Thyroid gland (tissue), 4 donors: ENCODE data around the gene INF2. TPM values are rescaled to one million over a fixed set of nuclear protein-coding genes. Genes with fewer than 3 reads are reported as not detected.

ENCODE experiments used
- DNase-seq, 2 donors: peaks; one replicate each; pipeline ENCODE4 v3.0.0-alpha.2; 2019
- H3K27ac ChIP-seq, 3 donors: fragments of 200-600 bp; sonication (generic); 1 replicate in 2 of 3; 2 replicates in 1 of 3; pipeline ENCODE4 v1.5.1; 2016 to 2019; ENCODE audit warnings: mild to moderate bottlenecking in 1 of 3, moderate library complexity in 1 of 3
- H3K27me3 ChIP-seq: fragments of 200-600 bp; sonication (generic); one replicate; pipeline ENCODE4 v1.5.1; 2019
- H3K36me3 ChIP-seq, 2 donors: fragments of 200-600 bp; sonication (generic); one replicate each; pipeline ENCODE4 v1.5.1; 2016 to 2019
- H3K4me1 ChIP-seq, 2 donors: fragments of 200-600 bp; sonication (generic); one replicate each; pipeline ENCODE4 v1.5.1; 2017 to 2019
- H3K4me3 ChIP-seq, 3 donors: fragments of 200-600 bp; sonication (generic); replicated peaks in 1 of 3; 1 replicate in 2 of 3; 2 replicates in 1 of 3; pipeline ENCODE4 v1.5.1; 2016; ENCODE audit warnings: mild to moderate bottlenecking in 1 of 3
- H3K9me3 ChIP-seq: fragments of 200-600 bp; sonication (generic); one replicate; pipeline ENCODE4 v1.5.1; 2017
- CTCF ChIP-seq, 6 experiments: fragments of 200-600 bp in 3 of 6; fragments of 450-650 bp in 3 of 6; sonication (generic) in 3 of 6; IDR thresholded peaks; one replicate each; pipeline ENCODE4 v1.5.1; 2016 to 2019; ENCODE audit warnings: antibody characterized with exemption in 6 of 6, mild to moderate bottlenecking in 2 of 6, inconsistent platforms in 1 of 6, moderate library complexity in 1 of 6
- POLR2A ChIP-seq, 2 donors: fragments of 450-650 bp; IDR thresholded peaks; one replicate each; pipeline ENCODE4 v1.6.1; 2017; ENCODE audit warnings: antibody characterized with exemption in 2 of 2, mild to moderate bottlenecking in 2 of 2, moderate library complexity in 1 of 2
- WGBS, 2 donors: methylation state at CpG; one replicate each; pipeline ENCODE4 v1.1.5; 2017; 5-methylcytosine and 5-hydroxymethylcytosine counted together
- intact Hi-C: fragments of 100-400 bp; cut with DNase I; formaldehyde crosslinking; loops from one replicate; pipeline ENCODE4 v1.15.1; 2023
- total RNA-seq, 4 donors: library from RNA; depleted of rRNA; stranded (reverse); fragments of >200 nt; gene quantifications; one replicate each; pipeline ENCODE4 v1.2.3, GENCODE V29; 2016

Gene INF2
- total RNA-seq, 4 donors from 2014 or later = 35.1 to 54.7 (median 42.5) TPM

DNA sequence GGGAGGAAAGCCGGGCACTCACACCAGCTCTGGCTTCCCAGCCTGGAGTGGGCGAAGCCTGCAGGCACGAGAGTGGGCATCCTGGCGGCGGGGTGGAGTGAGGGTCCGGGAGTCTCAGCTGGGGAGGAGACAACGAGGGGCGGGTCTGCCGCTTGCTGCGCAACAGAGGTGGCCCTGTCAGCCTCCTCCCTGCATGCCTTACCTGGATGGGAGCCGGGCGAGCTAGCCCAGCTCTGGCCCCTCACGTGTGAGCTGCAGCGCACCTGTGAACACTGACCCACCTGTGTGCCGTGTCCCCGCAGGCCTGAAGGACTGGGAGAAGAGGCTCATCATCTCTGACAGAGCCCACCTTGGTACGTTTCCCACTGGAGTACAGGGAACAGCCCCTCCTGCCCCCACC lies 49.6 kb downstream of the INF2 start:
- TF ChIP-seq CTCF (IDR thresholded peaks at IDR 0.05) (no peak), POLR2A (IDR thresholded peaks at IDR 0.05) (no peak)
- H3K4me3 ChIP-seq = no peak overlapping the region
- 88 to 95% methylated on average over 4 to 7 of the region's 17 CpGs for WGBS, 2 donors
- H3K27me3 ChIP-seq = no peaks in the 10 kb centered on the region
- no peaks in the 10 kb centered on the region for H3K36me3 ChIP-seq
- H3K4me1 ChIP-seq = peaks cover 0 to 21% of the 10 kb centered on the region in 2 donors
- no peak overlapping the region for H3K27ac ChIP-seq
- no peak for DNase-seq
- H3K9me3 ChIP-seq = no peaks in the 10 kb centered on the region
- intact Hi-C loops = no loop called here

GRCh38 chr14:104739546-104740516 lies 50.4 kb downstream of the INF2 start:
- WGBS, 2 donors = 88 to 91% methylated on average over 26 to 27 of the region's 29 CpGs
- no peak for DNase-seq
- no peaks in the 10 kb centered on the region for H3K27me3 ChIP-seq

DNA sequence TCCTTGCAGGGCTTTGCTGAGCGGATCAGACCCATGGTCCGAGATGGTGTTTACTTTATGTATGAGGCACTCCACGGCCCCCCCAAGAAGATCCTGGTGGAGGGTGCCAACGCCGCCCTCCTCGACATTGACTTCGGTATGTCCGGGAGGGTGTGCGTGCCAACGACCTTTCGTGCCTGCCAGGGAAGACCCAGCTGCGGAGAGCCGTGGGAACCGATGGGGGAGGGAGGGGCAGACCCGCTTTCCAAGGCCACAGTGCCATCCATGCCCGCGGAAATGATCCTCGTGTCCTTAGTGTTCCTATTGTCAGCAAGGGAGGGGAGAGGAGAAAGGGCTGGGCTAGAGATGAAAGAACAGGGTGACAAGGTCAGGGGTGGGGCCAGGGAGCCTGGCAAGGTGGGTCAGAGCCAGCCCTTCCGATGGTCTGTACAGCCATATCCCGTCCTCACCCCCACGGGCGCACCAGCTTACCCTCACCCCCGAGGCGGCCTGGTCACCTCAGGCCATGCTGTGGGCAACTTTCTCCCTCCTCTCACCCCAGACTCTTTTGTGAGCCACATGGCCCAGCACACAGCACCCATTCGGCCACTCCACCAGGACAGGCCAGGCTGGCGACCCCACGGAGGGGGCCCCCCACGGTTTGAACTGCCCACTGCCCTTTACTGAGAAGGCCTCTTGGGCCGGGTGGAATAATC lies 51.8 kb downstream of the INF2 start:
- TF ChIP-seq POLR2A (IDR thresholded peaks at IDR 0.05) (no peak), CTCF (IDR thresholded peaks at IDR 0.05) (no peak)
- no peak overlapping the region for H3K27ac ChIP-seq

More at GRCh38 chr14:104739546-104740516, 50.4 kb downstream of the INF2 start:
- intact Hi-C loops = no loop called here
- Histone ChIP-seq H3K4me1 (peaks cover 0 to 21% of the 10 kb centered on the region in 2 donors), H3K9me3 (no peaks in the 10 kb centered on the region), H3K4me3 (no peak overlapping the region), H3K36me3 (no peaks in the 10 kb centered on the region), H3K27ac (no peak overlapping the region)
- TF ChIP-seq CTCF (IDR thresholded peaks at IDR 0.05) (no peak), POLR2A (IDR thresholded peaks at IDR 0.05) (no peak)

DNA sequence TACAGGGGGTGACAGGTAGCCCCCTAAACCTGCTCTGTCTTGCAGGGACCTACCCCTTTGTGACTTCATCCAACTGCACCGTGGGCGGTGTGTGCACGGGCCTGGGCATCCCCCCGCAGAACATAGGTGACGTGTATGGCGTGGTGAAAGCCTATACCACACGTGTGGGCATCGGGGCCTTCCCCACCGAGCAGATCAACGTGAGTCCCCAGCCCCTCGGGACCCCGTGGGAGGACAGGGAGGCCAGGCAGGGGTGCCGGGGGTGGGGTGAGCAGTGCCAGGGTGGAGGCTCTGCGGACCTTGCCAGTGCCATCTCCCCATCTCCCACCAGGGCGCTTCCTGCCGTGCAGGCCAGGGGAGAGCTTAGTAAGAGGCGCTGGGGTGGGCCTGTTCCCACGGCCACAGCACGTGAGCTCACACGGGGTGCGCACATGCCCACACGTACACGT lies 52.4 kb downstream of the INF2 start:
- intact Hi-C loops = no loop called here

More for the DNA sequence above, 51.8 kb downstream of the INF2 start:
- Histone ChIP-seq H3K4me1 (peaks cover 0 to 7% of the 10 kb centered on the region in 2 donors), H3K9me3 (no peaks in the 10 kb centered on the region), H3K4me3 (no peak overlapping the region), H3K36me3 (no peaks in the 10 kb centered on the region), H3K27me3 (no peaks in the 10 kb centered on the region)
- intact Hi-C loops = no loop called here
- DNase-seq = no peak
- 91 to 95% methylated on average over 29 of the region's 29 CpGs for WGBS, 2 donors

More for the DNA sequence above, 52.4 kb downstream of the INF2 start:
- 87 to 100% methylated on average over 9 to 10 of the region's 23 CpGs for WGBS, 2 donors
- no peak for TF ChIP-seq POLR2A (IDR thresholded peaks at IDR 0.05)
- no peak for TF ChIP-seq CTCF (IDR thresholded peaks at IDR 0.05)
- Histone ChIP-seq H3K27me3 (no peaks in the 10 kb centered on the region), H3K27ac (no peak overlapping the region), H3K9me3 (no peaks in the 10 kb centered on the region), H3K36me3 (no peaks in the 10 kb centered on the region), H3K4me1 (peaks cover 0 to 2% of the 10 kb centered on the region in 2 donors), H3K4me3 (no peak overlapping the region)
- DNase-seq = no peak
